HK-2 (cell line): Measurements from ENCODE around the gene PPM1J.
"Not testable (repeated sequence)": the region's sequence is repeated elsewhere in the genome, so short reads cannot be mapped to it uniquely, and the experiment has no call there.

Experiments used
- DNase-seq: peaks from one replicate; pipeline ENCODE4 v3.0.0-alpha.2; 2018; ENCODE audit not compliant: unreplicated experiment

PPM1J gene

DNA sequence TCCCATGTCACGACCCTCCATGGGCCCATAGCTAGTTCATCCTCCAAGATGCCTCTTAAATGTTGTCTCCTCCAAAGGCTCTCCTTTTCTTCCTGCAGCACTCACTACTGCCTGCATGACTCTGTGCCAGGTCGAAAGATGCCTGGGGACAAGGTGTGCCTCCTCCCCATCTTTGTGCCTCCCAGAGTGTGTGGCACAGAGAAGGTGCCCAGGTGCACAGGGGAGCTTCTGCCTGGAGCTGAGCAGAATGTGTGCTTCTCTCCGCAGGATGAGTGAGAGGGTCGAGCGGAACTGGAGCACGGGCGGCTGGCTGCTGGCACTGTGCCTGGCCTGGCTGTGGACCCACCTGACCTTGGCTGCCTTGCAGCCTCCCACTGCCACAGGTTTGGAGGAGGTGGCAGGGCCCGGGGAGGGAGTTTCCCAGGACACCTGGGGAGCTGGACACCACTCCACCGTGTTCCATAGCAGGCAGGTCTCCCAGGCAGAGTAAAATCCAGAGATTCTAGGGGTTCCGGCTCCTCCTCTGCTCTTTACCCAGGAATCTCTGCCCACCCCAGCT is 6.9 kb upstream of the PPM1J start:
- DNase-seq, result no peak

GRCh38 chr1:112721294-112721693 is 6.2 kb upstream of the PPM1J start:
- not testable (repeated sequence) for DNase-seq

- DNase-seq, result no peak
Observed at GRCh38 chr1:112720800-112721199, 5.7 kb upstream of the PPM1J start.

DNA sequence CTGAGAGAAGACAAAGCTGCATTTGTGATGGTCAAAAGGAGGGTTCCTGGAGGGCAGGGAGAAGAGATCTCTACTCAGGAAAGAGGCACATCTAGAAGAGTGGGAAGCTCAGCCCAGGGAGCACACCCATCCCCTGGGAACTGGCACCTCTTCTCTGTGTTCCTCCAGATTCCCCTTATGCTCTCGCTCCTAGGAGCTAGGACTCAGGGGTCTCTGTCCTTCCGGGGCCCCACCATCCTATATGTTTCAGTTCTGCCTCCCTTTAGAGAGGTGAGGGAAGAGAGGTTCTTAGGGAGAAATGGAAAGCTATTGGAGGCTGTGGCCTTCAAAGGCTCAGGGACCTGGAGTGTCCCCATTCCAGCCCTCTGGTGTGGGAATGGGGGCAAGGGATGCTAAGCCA is 4.6 kb upstream of the PPM1J start:
- DNase-seq, result no peak

GRCh38 chr1:112718691-112719418 is 3.7 kb upstream of the PPM1J start:
- peak; percentile 84 for DNase-seq

DNA sequence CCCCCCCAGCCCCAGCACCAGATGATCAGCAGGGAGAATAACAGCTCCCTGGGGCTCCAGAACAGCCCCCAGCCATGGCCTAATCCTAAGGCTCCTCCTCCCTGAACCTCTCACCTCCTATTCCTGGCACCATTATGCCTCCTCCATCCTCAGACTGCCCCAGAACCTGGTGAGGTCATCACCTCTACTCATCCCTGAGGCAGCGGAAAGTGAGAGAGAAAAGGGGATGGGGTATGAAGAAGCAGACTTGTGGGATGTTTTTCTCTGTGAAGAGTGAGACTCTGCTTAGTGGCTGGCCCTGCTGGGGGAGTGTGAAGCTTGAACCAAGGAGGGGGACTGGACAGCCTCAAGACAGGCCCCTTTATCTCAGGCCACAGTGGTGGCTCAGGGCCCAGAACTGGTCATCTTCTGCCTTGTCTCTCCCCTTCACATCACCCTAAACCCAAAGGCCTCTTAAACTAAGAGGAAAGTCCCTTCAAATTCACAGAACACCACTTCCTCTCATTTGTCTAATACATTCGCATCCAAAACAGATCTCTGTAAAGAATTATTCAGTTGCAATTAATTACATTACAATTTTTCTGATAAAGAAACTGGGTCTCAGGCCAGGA is 2.2 kb upstream of the PPM1J start:
- DNase-seq, result no peak

GRCh38 chr1:112716133-112716720 is 1.1 kb upstream of the PPM1J start:
- DNase-seq, result peak; percentile 89

DNA sequence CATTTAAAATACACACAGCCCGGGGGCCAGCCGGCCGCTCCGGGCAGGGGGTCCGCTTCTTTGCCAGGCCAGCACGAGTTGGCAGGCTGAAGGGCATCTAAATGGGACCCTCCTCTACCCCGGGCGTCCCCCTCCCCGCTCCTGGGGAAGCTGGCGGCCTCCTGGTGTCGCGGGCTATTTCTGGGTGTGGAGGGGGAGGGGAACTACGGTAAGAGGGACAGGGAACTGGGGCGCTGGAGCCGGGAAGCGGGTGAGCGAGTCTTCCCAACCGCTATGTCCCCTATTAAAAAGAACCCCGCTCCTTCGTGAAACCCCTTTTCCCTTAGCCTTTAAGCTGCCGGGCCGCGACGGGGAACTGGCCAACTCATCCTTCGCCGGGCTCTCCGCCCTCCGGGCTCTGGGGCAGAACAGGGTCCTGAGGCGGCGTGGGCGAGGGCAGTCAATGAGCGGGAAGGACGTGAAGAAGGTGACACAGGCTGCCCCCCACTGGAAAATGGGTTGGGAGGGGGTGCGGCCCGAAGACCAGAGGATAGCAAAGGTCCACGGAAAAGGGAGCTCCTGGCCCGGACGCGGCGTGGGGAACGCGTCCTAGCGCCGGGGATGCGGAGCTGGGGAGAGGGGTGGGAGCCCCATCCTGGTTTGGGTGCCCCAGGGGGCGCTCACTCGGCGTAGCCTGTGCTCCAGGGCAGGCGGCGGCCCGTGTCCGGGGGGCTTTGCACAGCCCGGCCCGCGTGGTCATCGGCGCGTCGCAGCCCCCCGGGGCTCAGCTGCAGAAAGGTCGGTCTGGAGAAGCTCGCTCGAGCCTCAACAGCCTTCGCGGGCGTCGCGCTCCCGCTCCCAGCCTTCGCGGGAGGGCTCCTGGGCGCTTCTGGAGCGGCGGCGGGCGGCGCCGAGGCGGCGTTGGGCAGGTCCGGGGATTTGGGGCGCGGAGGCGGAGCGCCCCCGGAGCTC is 544 bp downstream of the PPM1J start:
- DNase-seq, result no peak

- no peak for DNase-seq
Observed at GRCh38 chr1:112713466-112714312, 1.4 kb downstream of the PPM1J start.

DNA sequence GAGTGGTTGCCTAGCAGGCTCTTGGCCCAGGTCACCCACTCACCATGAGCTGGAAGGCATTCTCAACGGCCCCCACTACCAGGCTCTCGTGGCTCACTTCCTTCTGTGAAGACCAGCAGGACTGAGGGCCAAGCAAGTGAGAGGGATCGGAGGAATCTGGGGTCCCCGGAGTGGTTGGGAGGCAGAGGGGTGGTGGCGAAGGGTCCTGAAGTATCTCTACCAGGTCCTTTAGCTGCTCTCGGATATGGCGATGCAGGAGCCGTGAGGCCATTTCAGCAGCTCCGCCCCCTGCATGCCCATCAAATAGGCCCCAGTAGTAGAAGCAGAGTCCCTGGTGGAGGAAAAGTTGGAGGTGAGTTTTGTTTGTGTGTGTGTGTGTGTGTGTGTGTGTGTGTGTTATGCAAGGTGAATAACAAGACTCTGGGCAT is 2.4 kb downstream of the PPM1J start:
- DNase-seq, result no peak

- DNase-seq, result no peak
Observed at GRCh38 chr1:112712191-112712590, 2.9 kb downstream of the PPM1J start.

GRCh38 chr1:112711670-112712069 is 3.5 kb downstream of the PPM1J start:
- no peak for DNase-seq

DNA sequence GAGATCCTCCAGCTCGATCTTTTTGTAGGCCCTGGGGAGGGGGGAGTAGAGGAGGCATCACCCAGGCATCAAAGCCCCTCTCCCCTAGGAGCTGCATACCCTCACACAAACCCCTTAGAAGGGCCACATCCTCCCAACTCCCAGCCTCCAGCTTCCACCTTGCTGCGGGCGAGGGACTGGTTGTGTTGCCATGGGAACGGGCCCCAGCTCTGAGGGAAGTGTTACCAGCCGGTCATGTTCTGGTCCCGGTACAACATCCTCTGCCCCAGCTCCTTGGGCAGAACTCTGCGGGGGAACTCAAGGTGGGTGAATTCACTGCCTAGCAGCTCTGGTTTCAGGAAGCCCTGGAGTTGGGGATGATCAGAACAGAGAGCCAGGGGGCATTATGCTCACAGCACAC is 4.1 kb downstream of the PPM1J start:
- DNase-seq, result no peak

- DNase-seq, result no peak
Observed at GRCh38 chr1:112710586-112710985, 4.5 kb downstream of the PPM1J start.

DNA sequence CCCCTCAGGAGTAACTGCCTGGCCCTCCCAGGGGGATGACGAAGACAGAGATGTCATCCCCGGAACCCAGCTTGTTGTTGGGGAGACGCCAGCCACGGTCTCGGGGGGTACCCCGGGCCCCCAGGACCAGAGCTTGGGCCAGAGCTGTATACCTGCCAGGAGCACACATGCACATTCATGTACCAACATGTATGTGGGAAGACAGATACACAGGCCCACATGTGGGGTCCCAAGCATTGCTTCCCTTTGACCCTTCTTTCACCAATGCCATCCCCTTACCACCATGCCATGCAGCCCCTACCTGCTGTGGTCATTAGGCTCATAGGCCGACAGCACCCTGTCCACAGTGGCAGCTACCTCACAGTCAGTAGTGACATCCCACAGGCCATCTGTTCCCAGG is 5.0 kb downstream of the PPM1J start:
- DNase-seq, result no peak

GRCh38 chr1:112708489-112708888 is 6.6 kb downstream of the PPM1J start:
- DNase-seq, result no peak

GRCh38 chr1:112708002-112708448 is 7.1 kb downstream of the PPM1J start:
- DNase-seq, result no peak

DNA sequence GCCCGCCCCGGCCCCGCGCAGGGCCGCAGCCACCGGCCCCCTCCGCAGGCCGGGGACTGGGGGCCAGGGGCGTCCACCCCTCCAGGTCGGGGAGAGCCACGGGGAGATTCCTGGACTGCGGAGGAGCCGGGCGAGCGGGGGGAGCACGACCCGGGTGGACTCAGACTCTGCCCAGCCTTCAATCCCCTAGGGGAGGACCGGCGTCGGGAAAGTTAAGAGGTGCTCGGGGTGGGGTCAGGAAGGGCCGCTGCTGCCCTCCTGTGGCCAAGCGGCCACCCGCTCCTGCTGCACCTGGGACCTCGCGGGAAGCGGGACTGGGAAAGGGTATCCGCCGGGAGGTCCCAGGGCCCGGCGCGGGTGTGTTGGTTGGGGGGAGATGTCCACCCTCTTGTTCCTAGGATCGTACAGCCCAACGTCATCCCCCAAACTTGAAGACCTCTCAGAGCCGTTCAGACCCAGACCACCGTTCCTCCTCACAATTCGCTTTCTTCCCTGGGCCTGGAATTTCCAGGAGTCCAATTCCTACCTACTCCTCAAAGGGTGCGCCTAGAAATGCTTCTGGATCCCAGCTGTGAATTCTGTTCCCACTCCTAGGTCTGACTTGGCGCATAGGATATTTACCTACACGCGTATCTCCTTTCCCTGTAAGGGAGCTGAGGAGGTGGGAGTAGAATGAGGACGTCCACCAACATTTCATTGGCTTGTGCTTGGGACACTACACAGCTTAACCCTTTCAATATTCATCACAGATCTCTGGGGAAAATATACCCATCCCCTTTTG is 7.7 kb downstream of the PPM1J start:
- DNase-seq, result peak; percentile 89

GRCh38 chr1:112706505-112707220 is 8.5 kb downstream of the PPM1J start, which contains the start of gene RHOC:
Gene RHOC (minus strand): TSS chr1:112707127. CDS start chr1:112703799, 3,328 bp downstream.
- DNase-seq, result peak; percentile 76
